ENCODE measurements around the gene ARMCX1.
"Not testable (repeated sequence)": the region's sequence is repeated elsewhere in the genome, so short reads cannot be mapped to it uniquely, and the experiment has no call there.

ARMCX1 gene

GRCh38 chrX:101550362-101550750 is at the start of gene ARMCX1:
TSS of gene ARMCX1 (plus strand) at chrX:101550547. CDS start at chrX:101552931, 2,384 bp downstream.
- peak in 1 of 2 experiments; percentile 7 for DNase-seq

DNA sequence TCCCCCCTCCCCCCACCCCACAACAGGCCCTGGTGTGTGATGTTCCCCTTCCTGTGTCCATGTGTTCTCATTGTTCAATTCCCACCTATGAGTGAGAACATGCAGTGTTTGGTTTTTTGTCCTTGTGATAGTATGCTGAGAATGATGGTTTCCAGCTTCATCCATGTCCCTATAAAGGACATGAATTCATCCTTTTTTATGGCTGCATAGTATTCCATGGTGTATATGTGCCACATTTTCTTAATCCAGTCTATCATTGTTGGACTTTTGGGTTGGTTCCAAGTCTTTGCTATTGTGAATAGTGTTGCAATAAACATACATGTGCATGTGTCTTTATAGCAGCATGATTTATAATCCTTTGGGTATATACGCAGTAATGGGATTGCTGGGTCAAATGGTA is 47.4 kb upstream of the ARMCX1 start:
- not testable (repeated sequence) for DNase-seq

- no peak for DNase-seq
These were observed 43.0 kb upstream of the ARMCX1 start for GRCh38 chrX:101507372-101507771.

- no peak for DNase-seq
These were observed 42.4 kb upstream of the ARMCX1 start for GRCh38 chrX:101507986-101508385.

DNA sequence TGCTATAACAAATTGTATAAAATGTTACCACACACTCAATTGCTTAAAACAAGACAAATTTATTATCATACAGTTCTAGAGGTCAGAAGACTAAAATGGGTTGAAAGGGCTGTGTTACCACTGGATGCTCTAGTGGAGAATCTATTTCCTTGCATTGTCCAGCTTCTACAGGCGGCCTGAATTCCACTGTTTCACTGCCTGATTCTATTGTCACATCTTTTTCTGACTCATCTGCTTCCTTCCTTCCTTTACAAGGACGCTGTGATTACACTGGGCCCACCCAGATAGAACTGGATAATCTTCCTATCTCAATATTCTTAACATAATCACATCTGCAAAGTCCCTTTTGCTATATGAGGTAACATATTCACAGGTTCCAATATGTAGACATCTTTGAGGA is 19.4 kb upstream of the ARMCX1 start:
- no peak for DNase-seq

GRCh38 chrX:101539116-101539515 is 11.2 kb upstream of the ARMCX1 start:
- no peak for DNase-seq

DNA sequence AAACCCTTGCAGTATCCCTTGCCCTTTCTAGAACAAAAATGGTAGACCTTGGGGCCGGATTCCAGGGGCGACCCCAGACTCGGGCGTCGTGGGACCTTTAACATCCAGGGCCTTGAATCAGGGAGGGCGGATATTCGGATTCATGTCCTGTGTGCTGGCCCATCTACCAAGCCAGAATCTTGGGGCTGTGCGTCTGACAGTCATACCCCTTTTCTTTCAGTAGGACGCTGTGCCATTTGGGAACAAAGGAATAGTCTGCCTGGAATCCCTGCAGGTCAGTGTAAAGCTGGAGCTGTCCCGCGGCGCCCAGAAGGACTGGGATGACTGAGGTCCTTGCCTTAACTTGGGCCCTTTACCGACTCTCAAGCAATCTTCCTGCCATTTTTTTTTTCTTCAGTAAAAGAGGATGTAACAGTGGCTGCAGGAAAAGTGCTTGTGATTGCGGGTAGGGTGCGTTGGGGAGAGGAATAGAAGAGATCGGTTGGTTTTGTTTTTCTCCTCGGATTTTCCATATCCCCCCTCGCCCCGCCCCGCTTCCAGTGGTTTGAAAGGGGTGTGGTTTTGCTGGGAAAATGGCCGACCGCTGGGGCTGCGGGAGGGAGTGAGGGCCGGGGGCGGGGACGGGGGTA is 518 bp downstream of the ARMCX1 start:
- DNase-seq, result no peak

- DNase-seq, result no peak
These were observed 1.0 kb downstream of the ARMCX1 start for GRCh38 chrX:101551380-101551767.

GRCh38 chrX:101552714-101553113 is 2.4 kb downstream of the ARMCX1 start:
- no peak for DNase-seq

DNA sequence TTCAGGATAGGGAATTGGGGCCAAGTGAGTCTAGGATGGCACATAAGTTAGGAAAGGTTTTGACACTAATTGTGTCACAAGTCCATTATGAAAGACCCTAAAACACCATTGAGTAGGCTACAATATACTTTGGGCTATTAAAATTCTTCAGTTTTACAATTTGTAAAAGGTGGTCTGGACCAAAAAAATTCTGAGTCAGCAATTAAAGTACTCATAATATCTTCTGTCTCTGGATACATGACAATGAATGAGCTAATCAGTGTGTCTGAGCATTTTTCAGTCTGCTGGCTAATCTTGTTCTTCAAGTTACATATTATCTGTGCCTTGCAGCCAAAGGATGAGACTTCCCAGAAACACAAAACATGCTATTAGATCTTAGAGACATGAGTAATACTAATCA is 14.3 kb downstream of the ARMCX1 start:
- DNase-seq, result no peak

- peak; percentile 32 to 64 for DNase-seq
These were observed 45.5 kb downstream of the ARMCX1 start for GRCh38 chrX:101595739-101596419.

DNA sequence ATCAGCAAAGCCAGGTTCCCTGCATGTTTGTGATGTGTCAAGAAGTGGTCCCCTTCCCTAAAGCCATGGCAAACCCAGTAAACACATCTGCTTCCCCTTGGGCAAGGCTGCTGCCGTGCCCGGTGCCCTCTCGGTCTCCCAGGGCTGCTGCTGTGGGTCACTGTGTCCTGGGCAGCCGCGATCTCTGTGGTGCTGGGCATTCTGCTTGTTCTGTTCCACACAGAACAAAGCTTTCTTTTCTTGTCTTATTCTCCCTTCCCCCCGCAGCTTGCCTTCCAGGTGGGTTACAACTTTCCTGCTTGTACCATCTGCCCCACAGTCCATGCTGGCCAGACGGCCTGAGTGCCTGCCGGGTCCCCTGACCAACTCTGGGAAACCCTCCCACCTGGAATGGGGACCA is 49.2 kb downstream of the ARMCX1 start:
- not testable (repeated sequence) for DNase-seq

DNA sequence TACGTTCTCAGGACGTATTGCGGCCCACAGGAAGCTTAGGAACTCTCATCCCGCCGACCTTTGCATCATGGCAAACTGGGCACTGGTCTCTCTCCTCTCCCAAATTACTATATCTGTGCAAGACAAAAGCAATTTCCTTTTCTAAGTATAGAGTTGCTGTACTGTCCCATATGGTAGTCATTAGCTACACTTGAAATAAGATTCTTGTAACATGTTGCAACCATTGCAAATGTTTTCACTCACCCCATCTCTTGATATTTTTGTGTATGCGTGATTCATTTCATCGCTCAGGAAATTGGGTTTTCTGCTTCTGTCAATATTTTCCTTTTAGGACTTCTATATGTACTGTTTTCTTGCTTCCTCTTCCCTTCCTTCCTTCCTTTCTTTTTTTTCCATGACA is 51.7 kb downstream of the ARMCX1 start:
- DNase-seq, result no peak
